ENCODE results near the gene TMPRSS15. TPM values are rescaled to one million over a fixed set of nuclear protein-coding genes. Genes with fewer than 3 reads are reported as not detected.
"Not testable (repeated sequence)": the region's sequence is repeated elsewhere in the genome, so short reads cannot be mapped to it uniquely, and the experiment has no call there.

Gene TMPRSS15
- polyA plus RNA-seq (ENCODE audit: insufficient read length in 3 of 3), result under 1 TPM; 0.20 to 0.31 (median 0.29) TPM

DNA sequence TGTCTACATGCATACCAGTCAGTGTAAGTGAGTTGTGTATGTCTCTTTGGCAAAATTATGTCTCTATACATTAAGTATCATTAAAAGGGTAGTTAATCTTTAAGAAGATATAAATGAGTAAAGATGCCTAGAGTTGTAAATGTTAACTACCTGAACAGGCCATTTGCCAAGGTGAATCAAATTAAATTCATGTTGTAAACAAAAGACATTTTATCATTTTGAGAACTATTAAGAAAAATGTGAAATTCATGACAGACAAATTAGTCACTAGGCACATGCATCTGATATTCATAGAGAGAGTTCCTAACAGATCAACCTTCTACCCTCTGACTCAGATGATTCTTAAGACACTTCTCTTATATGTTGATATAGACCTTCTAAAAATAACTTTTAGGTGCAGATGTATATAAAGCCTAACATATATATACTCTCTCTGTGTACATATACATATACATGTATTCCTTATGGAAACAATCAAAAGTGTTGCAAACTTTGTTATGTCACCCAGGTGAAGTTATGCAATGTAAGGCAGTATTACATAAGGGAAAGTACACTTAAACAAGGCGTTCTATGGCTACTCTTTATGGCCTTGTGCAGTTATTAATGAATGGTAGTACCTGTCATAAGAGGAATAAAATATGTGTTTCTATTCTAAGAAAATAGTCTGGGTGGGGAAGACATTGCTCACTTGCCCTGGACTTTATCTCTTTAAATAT, at the start of gene TMPRSS15:
Gene TMPRSS15 (minus strand): TSS at position 51 of the 716 bp plus-strand sequence. CDS start 163 bp downstream, outside the sequence.
- no peak for DNase-seq (ENCODE audit: low read depth in 3 of 3, low spot score in 2 of 3)

DNA sequence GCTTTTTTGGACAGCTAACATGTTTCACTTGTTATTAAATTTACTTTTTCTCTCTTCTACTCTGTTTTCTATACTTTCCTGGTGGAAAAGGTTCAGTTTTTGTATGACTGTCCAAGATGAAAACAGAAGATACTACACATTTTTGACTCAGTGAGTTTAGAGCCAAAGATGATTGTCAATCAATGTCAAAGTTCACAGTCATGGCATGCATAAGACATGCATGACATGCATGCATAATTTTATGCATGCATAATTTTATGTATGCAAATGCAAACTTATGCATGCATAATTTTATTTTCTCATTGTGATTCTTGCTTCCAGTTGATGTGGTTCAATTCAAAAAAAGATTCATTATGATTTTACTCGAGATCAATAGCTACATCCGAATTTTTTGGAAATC, 48.1 kb upstream of the TMPRSS15 start:
- no peak for DNase-seq (ENCODE audit: low read depth in 3 of 3, low spot score in 2 of 3)

DNA sequence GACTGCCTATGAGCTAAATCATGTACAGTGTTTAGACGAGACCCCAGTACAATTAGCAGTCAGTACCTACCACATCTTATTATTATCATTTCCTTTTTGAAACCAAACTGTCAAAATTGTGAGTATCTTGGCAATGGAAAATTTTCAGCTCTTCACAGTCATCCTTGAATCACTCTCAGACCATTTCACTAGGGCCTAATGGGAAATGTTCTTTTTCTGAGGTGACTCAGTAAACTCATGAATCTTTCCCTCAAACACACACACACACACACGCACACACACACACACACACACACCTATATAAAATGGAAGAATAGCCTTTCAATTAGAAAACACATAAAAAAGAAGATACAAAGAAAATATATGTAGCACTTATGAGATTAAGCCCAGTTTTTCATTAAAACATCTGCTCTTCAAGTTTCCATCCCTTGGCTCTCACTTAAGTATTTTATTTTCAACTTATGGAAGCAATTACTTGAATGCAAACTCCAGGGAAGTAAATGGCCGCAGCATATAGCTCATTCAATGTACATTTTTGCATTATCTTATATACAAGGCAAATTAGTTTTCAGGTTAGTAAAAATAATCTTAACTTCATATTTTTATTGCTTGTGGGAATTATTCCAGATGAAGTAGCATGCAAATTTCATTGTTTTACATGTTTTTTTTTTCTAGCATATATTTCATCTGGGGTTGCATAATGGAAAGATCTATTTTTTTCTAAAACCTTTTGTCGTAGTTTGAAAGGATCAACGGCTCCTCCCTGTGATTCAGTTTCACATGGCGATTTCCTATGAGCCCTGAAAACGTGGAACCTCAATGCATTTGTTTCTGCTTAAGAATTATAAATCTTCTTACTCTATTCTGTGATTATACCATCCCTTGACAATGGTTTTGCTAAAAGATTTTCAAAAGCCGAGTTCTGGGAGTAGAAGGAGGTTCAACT, 46.3 kb upstream of the TMPRSS15 start:
- no peak for DNase-seq (ENCODE audit: low read depth in 3 of 3, low spot score in 2 of 3)

DNA sequence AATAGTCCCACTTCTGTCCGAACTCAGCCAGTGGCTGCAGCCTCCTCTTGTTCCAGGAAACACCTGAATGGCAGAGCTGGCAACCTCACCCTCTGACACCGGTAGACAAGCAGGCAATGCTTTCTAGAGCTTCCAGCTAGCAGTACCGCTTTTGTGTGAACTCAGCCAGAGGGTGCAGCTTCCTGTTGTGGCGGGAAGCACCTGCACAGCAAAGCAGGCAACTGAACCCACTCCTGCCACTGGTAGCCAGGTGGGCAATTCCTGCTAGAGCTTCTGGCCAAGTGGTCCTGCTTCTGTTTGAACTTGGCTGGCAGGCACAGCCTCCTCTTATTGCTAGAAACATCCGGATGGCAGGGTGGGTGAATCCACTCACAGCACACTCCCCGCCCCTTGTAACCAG, 40.1 kb upstream of the TMPRSS15 start:
- DNase-seq (ENCODE audit: low read depth in 3 of 3, low spot score in 2 of 3), result no peak

DNA sequence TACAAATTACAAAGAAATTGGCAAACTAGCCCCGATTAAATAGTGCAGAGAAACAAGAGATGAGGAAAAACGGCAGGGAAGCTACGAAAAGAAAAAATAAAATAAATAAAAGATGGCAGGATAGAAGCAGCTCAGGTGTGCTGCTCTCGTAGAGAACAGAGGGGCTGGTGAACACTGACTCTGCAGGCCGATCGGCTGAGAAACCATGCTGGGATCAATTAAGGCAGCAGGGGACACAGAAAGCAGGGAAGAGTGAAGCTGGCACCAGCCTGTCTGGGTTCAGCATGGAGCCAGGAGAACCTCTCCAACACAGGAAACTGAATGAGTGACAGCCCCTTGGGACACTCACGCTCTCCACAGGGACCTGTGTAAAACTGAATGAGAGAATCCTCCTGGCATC, 39.5 kb upstream of the TMPRSS15 start:
- no peak for DNase-seq (ENCODE audit: low read depth in 3 of 3, low spot score in 2 of 3)

DNA sequence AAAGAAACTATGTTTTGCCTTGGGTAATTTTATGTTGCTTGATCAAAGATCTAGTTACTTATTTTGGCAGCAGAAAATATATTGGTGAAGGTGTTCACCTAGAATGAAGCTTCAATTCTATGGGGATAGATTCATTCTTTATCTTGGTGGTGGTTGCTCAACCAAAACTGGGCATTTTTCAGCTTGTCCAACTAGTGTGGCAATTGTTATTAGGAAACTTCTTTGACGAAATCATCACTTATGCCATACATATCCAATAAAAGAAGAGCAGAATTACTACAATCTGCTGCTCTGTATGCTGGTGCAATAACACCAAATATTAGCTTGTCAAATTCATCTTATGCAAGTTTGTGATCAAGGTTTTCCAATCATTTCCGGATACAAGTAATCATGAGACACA, 26.8 kb upstream of the TMPRSS15 start:
- no peak for DNase-seq (ENCODE audit: low read depth in 3 of 3, low spot score in 2 of 3)

DNA sequence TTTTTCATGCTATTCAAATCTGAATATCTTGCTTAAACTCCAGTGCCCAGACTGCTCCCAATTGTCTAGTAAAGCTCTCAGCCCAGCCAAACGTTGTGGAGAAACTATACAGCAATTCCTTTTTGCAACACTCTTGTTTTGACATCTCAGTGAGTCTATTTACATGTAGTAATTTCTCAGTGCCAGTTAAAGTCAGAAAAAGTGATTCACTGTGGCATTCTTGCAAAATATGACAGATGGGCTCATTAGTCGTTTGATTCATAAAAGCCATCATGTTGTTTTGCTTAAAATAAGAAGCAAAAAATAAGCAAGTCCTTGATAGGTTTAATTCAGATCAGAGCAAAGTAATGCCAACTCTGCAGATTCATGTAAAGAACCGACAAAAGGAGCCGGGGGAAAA, 20.7 kb upstream of the TMPRSS15 start:
- no peak for DNase-seq (ENCODE audit: low read depth in 3 of 3, low spot score in 2 of 3)

DNA sequence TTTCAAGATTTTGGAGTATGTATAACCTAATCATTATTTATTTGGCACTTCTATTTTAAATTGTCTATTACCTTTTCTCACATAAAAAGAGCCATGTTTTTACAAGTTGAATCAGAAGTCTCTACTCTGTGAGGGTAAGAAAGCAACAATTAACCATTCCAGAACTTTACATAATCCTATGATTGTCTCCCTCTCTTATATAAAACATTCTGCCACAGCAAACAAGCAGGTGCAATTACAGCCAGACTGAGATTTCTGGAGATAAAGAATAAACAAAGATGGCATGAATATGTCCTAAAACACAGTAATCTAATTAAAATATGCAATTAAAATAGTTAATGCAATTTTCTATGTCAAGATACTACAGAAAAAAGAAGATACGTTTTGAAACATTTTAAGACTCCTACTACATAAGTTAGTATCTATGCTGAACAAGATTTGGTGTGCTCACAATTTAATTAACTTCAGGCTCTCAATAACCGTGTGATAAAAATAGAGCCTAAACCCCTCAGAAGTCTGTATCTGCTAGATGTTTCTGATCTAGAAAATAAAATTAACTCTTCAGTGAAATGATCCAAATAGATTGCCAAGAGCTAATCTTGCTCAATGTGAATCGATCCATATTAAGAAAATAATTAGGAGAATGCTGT, 13.7 kb upstream of the TMPRSS15 start:
- DNase-seq (ENCODE audit: low read depth in 3 of 3, low spot score in 2 of 3), result no peak

DNA sequence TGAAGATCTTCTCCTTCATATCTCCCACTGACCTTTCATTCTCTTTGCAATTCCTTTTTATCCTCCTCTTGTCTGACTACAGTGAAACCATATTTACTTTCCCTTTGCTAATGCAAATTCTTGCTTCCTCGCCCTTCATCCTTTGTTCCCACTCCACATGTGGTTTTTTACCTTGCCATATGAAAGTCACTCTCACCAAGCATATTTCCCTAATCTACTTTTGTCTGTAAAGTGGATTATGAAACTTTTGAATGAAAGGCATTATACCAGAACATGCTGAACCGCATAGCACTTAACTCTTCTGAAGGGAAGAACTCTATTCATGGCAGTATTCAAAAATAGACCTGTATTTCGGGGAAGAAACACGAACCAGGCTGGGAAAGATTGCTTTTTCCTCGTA, 8.0 kb upstream of the TMPRSS15 start:
- no peak for DNase-seq (ENCODE audit: low read depth in 3 of 3, low spot score in 2 of 3)

DNA sequence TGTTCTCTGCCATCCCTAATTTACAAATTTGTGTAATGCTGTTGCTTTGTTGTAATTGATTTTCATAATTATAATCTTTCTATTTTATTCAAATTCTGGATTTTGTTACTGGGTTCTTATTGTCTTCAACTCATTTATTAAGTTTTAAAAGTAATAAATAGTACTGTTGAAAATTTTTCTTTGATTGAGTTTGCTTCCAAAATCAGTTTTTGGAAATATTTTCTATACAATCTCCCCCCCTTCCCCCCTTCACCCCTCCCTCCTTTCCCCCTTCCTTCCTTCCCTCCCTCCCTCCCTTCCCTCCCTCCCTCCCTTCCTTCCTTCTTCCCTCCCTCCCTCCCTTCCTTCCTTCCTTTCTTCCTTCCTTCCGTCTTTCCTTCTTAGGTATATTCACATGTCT, 6.0 kb upstream of the TMPRSS15 start:
- DNase-seq (ENCODE audit: low read depth in 3 of 3, low spot score in 2 of 3), result no peak

DNA sequence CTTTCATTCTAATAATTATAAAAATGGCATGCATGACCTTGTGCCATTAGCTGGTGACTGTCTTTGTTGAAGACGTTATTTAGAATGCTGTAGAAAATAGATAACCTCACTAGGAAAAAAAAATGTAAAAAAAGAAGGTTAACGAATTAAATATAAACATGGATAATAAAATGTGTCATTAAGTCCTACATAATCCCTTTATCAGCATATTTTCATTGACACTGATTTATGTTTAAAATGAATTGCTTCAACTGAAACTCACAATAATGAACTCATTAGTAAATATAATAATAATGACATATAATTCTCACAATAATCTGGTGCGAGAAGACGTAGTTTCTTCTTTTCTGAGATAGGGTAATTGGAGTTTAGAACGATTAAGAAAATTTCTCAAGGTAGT, 4.7 kb downstream of the TMPRSS15 start:
- no peak for DNase-seq (ENCODE audit: low read depth in 3 of 3, low spot score in 2 of 3)

DNA sequence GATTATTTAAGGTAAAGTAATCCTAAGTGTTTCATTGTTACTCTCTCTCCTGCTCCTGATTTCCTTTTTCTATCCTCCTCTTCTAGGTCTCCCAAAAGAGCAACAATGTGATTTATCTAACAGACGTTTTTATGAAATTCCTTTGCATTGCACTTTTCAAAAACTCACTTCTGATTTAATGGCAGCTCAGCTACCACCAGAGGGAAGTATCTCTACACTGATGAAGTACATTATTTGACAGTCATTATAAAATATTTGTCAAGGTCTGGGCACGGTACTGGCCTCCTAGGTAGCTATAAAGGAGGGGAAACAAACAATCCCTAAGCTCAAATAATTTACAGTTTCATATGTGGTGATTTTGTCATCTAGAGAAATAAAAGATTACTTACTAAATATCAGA, 15.6 kb downstream of the TMPRSS15 start:
- DNase-seq (ENCODE audit: low read depth in 3 of 3, low spot score in 2 of 3), result no peak

DNA sequence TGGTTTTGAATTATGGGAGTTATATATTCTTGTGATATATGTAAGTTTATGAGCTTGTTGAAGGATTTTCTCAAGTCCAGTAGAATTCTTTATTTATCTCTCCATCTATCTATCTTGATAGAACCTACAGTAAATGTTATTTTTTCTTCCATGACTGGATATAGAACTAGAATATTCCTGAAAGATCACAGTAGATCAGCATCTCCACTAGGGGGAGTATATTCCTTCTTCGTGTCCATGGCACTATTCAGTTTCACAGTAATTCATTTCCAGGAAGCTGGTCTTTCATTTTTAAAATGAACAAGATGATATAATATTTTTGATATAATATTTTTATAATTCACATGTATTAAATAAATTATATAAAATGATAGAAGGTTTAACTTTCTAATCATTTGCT, 18.8 kb downstream of the TMPRSS15 start:
- DNase-seq (ENCODE audit: low read depth in 3 of 3, low spot score in 2 of 3), result no peak

DNA sequence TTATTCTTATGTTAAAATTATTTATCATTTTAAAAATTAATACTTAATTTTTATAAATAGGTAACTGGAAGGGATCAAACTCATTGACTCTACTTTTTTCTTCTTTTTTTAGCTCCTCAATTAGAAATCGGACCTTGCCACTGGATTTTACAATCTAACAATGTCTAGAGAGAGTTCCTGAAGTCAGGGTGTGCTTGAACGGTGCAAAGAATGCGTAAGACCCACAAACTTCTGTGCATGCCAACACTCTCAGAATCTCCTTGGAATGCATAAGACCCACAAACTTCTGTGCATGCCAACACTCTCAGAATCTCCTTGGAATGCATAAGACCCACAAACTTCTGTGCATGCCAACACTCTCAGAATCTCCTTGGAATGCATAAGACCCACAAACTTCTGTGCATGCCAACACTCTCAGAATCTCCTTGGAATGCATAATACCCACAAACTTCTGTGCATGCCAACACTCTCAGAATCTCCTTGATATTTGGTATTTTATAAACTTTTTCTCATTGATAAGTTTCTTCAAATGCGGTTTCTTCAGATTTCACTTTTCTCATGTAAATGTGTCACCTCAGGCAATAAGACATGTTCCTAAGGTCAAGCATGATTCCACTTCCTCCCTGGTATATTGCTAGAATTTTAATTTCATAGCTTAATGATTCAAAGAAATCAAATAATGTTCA, 20.5 kb downstream of the TMPRSS15 start:
- not testable (repeated sequence) for DNase-seq (ENCODE audit: low read depth in 3 of 3, low spot score in 2 of 3)

DNA sequence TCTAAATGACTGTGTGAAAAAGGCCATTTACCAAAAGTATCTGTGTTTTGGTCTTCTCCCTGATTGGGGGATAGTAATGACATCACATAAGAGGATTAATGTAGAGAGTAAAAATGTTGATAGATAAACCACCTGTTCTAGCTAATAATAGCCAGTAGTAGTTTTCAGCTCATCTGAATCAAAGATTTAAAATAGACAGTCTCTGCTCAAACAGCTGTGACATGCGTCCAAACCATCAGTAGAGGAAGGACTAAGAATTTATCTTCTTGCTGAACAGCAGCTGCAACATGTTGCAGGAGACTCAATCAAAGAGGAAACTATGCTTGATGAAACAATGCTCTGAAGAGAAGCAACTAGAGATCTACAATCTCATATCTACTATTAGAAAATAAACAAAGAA, 21.4 kb downstream of the TMPRSS15 start:
- no peak for DNase-seq (ENCODE audit: low read depth in 3 of 3, low spot score in 2 of 3)

DNA sequence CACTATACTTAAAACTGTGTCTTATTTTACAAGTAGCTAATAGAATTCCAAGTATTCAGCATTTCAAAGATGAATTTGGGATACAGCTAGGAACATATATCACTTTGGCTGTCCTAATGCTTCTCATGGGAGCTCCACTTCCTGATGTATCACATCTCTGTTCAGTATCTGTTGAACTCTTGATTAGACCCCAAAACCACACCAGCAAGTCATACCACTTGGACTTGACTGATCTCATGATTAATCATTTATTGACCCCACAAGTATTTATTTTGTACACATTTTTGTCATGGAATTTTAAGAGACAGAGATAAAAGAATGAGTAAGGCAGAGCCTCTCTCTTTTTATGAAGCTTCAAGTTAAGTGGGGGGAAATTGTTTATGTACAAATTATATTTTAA, 30.0 kb downstream of the TMPRSS15 start:
- DNase-seq (ENCODE audit: low read depth in 3 of 3, low spot score in 2 of 3), result no peak

DNA sequence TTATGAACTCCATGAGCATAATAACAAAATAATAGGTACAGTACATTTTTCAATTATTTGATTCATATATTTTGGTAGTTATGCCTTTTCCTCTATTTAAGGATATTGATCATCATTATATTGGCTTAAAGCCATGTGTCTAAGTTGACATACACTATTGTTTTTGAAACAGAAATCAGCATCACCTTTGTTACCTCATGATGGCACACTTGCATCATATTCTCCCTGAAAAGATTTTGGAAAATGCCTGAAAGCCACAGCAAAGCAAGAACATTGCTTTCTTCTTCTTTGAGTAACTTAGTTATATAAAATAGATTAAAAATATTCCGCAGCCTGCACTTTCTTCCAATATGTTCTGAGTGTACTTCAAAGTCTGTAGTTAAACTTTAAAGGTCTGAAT, 33.3 kb downstream of the TMPRSS15 start:
- no peak for DNase-seq (ENCODE audit: low read depth in 3 of 3, low spot score in 2 of 3)

DNA sequence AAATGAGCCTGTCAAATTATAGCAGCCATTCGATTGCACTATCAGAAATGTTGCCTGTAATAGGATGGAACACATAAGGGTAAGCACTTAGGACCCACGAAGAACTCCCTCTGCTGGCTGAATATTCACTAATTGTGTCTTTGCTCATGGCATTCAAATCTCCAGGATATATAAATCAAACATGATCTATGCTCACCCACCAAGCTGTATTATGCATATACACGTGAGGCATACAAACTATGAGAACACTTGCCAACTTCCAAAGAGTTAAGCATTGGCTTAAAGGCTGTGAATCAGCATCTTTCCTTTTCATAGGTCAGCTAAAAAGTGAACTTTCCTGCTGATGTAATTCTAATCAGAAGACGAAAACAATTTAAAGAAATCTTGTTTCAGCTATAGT, 34.5 kb downstream of the TMPRSS15 start:
- DNase-seq (ENCODE audit: low read depth in 3 of 3, low spot score in 2 of 3), result peak in 1 of 3 donors; percentile 10

DNA sequence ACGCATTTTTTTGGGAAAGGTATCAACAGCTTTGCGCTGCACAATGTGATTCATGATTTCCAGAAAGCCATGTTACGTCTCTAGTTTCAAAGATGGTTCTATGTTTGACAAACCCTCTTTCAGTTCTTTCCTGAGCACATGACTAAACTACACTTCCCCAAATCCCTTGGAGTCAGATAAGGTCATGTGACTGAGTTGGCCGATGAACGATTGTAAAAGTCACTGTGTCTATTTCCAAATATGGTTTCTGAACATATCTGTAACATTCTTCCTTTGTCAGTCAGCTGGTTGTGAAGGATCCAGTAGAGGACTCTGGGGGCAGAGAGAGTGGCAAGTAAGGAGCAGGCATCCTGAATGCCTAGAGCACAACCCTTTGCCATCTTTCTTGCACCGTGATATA, 35.4 kb downstream of the TMPRSS15 start:
- no peak for DNase-seq (ENCODE audit: low read depth in 3 of 3, low spot score in 2 of 3)

DNA sequence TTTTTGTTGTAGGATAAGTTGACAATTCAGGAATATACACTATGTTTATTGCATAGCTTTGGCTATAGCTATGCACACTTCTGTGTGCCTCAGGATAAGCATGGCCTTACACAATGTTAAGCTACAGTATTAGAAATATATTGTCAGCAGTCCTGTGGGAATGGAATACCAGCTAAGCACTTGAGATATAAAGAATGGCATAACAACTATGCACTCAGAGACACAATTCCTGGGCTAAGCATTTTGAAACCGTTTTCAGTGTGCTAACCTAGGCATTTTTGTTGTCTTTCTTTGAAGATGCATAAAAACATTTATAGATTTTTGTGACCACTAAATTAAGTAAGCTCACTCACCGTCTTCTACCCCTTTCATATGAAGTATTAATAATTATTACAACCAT, 46.8 kb downstream of the TMPRSS15 start:
- DNase-seq (ENCODE audit: low read depth in 3 of 3, low spot score in 2 of 3), result no peak

DNA sequence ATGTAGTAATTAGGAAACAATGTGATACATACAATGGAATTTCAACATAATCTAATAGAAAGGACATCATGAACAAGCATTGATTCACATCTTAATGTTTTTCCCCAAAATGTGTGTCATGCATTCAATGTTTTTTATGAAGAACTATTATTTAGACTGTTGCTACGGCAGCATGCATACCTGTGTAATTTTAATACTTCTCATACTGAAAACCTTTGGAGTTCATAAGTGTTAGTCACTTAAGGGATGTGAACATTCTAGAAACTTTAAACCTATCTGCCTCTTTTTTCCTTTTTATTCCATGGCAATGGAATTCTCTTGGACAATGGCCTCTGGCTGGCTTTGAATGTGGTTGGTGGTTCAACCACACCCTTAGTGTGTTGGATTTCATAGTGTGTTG, 48.6 kb downstream of the TMPRSS15 start:
- DNase-seq (ENCODE audit: low read depth in 3 of 3, low spot score in 2 of 3), result no peak
